Activated CD4-positive, CD25-positive, alpha-beta regulatory T cell (primary cell): Measurements from ENCODE around the gene YPEL2.

ENCODE experiments used
- DNase-seq, 4 experiments: peaks; one replicate each; lab custom pipeline; 2025; lab: John Stamatoyannopoulos, UW

Gene YPEL2

DNA sequence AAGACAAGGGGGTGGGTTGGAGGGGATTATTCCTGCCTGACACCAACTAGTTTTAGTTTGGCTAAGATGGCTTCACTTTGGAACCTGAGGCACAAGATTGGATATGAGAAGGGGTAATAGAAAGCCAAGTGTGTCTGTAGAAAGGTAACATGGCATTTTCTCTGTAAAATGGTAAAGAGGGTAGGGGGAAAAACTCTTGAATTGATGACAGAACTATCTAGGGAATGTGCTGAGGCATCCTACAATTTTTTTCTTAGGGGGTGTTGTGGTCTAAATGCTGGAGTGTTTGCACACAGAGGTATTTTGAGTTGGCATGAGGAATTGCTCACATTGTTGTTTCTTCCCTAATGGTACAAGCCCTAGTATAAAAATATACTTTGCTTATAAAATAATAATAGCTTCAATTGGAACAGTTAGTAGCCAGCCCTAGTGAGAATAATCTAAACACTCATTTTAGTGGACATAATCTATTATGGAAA lies 25.8 kb downstream of the YPEL2 start:
- no peak for DNase-seq

DNA sequence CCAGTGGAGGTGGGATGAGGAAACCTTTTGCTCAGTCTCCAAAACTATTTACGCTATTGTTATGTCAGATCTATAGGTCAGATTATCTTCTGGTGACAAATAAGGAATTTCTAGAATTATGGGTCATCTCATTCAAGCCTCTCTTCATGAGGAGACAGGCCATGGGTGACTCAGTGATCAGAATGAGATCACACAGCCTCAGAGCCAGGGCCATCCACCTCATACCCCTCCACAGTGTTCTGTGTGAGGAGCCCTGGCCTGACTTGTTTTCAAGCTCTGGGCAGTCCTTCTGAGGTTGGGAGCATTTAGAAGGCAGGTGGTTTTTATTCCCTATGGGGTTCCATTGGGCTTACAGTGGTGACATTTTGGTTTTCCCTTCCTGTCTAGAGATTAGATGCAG lies 26.5 kb downstream of the YPEL2 start:
- no peak for DNase-seq

DNA sequence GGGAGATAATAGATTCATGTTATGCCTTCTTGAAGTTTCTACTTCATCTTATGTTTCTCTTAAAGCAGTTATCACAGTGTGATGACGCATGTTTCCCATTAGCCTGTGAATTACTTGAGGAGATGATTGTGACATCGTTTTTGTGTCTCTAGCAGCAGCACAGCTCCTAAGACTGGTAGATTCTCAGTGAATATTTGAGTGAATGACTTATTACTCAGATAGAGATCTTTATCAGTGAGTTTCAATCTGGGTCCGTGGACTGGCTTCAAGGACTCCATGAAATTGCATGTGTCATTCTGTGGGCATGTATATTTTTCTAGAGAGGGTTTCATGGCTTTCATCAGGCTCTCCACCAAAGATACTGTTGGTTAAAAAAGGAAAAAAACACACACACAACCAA lies 29.9 kb downstream of the YPEL2 start:
- no peak for DNase-seq

GRCh38 chr17:59361916-59362810 lies 30.7 kb downstream of the YPEL2 start:
- no peak for DNase-seq

- DNase-seq: no peak
Measured at GRCh38 chr17:59362811-59363205, 31.4 kb downstream of the YPEL2 start.

- DNase-seq: no peak
Measured at GRCh38 chr17:59365383-59365981, 34.0 kb downstream of the YPEL2 start.

GRCh38 chr17:59366040-59366757 lies 34.7 kb downstream of the YPEL2 start:
- no peak for DNase-seq

- no peak for DNase-seq
Measured at GRCh38 chr17:59366773-59367656, 35.6 kb downstream of the YPEL2 start.

DNA sequence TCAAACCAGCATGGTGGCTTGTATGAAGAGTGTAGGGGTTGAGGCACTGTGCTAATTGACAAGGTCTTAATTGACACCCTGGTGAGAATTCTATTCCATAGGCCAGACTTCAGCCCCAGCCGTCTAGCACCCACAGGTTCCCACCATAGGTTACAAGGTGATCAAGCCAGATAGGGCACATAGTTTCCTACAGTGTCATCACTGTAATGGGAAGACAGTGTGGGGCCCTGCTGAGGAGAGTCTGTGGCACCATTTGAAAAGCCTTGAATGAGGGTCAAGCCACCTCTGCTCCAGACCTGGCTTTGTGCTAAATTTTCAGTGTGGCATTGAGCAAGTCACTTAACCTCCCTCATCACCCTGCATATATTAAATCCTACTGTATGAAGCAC lies 36.2 kb downstream of the YPEL2 start:
- DNase-seq: no peak

GRCh38 chr17:59368218-59368857 lies 36.9 kb downstream of the YPEL2 start:
- no peak for DNase-seq

GRCh38 chr17:59369031-59369975 lies 37.8 kb downstream of the YPEL2 start:
- DNase-seq: no peak

- no peak for DNase-seq
Measured at GRCh38 chr17:59370593-59371299, 39.3 kb downstream of the YPEL2 start.

- DNase-seq: no peak
Measured at GRCh38 chr17:59371416-59372100, 40.1 kb downstream of the YPEL2 start.

GRCh38 chr17:59372138-59372751 lies 40.8 kb downstream of the YPEL2 start:
- no peak for DNase-seq

DNA sequence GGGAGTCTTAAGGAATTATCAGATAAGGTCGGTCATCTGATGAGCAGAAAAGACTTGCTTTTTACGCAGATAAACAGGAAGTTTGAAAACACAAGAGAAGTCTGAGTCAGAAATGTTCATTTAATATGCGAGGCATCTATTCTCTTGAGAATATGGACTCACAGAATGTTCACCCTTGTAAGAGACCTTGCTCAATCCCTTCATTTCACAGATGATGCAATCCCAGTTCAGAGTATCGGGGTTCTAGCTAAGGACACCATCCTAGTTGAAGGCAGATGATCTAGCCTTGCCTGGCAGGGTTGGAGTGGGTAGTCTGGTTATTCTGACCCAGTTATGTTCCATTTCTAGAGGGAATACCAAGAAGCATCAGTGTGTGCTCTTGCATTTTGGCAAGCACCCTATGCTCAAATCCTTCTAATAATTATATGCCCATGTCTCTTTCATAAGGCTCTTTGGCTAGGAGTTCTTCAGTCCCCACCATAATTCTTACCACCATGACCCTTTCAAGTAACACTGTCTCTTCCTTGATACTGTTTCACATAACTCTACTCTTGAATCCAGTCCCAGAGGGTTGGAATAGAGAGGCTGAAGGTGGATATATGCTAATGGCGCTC lies 42.5 kb downstream of the YPEL2 start:
- no peak for DNase-seq

DNA sequence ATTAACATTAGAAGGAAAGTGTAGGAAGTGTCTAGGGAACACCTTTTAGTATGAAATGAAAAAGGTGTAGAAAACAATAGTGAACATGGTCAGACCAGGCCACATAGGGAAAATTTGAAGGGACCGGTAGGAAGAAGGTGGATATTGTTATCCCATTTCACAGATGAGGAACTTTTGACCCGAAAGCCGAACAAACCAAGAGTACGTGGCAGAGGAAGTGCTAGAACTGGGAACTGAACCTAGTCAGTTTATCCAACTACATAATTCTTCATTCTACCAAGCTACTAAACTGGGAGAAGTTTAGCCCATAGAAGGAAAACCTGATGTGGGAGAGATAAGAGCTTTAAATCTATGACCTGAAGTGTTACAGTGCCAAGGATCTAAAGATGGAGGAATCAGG lies 43.2 kb downstream of the YPEL2 start:
- DNase-seq: no peak

DNA sequence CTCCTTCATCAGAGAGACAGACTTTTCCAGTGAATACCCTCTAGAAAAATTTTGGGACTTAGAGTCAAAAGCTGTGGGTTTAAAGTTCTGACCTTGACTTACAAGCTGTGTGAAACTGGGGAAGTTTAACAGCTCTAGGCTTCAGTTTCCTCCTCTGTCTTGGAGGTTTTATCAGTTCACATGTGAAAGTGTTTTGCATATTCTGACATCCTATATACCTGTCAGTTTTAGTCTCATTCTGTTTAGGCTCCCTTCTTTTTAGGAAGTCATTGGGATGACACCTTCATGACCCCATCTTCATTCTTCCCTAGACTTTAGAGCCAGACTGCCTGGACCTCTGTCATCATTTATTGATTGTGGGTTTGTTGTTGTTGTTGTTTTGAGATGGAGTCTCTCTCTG lies 44.4 kb downstream of the YPEL2 start:
- no peak for DNase-seq

DNA sequence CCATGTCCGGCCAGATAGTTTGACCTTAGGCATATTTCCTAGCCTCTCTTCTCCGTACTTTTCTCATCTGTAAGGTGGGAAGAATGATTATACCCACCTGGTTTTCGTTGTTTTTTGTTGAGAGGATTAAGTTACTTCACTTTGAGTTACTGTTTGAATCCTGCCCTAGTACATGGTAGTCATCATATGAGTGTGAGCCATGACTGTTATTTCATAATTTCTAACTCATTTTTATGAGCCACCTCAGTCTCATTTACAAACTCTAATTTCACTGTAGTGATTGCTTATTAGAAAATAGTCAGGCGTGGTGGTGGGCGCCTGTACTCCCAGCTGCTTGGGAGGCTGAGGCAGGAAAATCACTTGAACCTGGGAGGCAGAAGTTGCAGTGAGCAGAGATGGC lies 45.1 kb downstream of the YPEL2 start:
- no peak for DNase-seq
